Renal cortex interstitium (tissue), 11 donors: ENCODE data around the gene KNOP1. TPM values are rescaled to one million over a fixed set of nuclear protein-coding genes. Genes with fewer than 3 reads are reported as not detected.

Source experiments
- DNase-seq, 11 donors: peaks; one replicate each; pipeline ENCODE4 v3.0.0-alpha.2; 2013; ENCODE audit warnings: low read depth in 9 of 11, low spot score in 4 of 11; ENCODE audit errors: extremely low read depth in 1 of 11
- polyA plus RNA-seq, 3 donors: library from polyadenylated mRNA; unstranded; fragments of 120-200 nt; gene quantifications; one replicate each; pipeline ENCODE4 v1.2.1, GENCODE V29; 2013; ENCODE audit not compliant: insufficient read length in 3 of 3

KNOP1 gene
- polyA plus RNA-seq, 3 donors = 45.0 to 49.1 (median 48.7) TPM

DNA sequence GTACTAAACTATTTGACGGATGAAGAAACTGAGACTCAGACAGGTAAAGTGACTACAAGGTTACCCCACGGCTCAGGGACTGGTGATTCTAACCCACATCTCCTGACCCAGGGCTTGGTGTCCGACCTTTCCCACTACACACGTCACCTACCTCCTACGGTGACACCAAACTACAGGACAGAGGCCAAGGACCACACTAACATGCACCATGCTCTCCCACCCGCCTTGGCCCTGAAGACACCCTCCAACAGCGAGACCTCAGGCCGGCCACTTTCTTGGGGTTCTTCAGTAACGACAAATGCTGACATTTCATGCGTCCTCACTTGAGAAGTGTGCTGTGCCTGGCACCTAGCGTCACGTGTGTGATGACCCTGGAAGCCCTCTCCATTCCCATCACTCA is 6.4 kb downstream of the KNOP1 start:
- no peak for DNase-seq

DNA sequence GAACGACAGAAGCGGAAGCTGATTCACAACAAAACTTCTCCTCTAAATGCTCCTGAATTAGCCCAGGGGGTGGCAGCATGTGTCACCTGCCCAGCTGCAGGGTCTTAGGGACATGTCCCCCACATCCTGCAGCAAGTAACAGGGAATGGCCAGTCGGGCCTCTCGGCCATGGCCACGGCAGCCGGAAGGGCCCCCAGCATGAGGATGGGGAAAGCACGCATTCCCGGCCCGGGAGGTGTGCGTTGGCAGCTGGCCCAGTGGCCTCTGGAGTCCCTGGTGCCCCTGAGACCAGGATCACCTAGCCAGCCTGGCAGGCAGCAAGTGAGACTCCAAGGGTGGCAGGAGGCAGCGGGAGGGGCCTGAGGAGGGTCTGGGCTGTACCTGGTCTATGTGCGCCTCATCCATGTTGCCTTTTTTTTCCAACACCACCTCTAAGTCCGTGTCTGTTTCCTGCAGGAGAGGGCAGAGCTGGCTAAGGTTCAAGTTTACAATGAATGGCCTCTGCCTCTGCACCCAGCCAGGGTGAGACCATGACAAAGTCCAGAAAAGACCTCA is 7.0 kb downstream of the KNOP1 start:
- DNase-seq = no peak

DNA sequence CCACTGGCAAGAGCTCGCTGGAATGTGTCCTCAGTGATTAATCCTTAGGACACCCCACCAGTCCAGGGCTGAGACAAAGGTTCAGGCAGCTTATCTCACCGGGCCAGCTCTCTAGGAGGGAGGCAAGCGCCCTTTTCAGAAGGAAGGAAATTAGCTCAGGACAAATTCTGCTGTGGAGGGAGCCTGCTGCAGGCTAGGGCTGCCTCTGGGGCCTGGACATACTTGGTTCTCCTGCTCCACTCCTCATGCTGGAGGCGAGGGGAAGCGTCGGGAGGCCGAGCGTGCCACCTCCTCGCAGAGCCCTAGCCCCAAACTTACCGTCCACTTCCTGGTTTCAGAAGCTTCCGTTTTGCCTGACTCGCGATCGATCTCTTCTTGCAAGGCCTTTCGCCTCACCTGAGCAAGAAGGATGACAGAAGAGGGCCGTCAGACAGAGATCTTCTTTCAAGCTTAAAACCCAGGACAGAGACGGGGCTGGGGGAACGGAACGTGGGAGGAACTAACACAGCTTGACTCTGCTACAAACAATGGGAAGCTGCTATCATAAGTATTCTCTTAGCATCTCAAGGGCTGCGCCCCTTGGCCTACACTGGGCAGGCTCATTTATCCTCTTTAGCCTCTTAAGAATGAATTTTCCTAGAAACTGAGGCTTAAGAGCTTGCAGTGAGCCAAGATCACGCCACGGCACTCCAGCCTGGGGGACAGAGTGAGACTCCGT is 7.7 kb downstream of the KNOP1 start:
- no peak for DNase-seq

GRCh38 chr16:19709381-19710136 is 8.5 kb downstream of the KNOP1 start:
- DNase-seq = no peak

GRCh38 chr16:19708296-19709205 is 9.5 kb downstream of the KNOP1 start:
- no peak for DNase-seq

- DNase-seq = no peak
These were observed 10.3 kb downstream of the KNOP1 start for GRCh38 chr16:19707569-19708295.

GRCh38 chr16:19706846-19707245 is 11.2 kb downstream of the KNOP1 start:
- no peak for DNase-seq

DNA sequence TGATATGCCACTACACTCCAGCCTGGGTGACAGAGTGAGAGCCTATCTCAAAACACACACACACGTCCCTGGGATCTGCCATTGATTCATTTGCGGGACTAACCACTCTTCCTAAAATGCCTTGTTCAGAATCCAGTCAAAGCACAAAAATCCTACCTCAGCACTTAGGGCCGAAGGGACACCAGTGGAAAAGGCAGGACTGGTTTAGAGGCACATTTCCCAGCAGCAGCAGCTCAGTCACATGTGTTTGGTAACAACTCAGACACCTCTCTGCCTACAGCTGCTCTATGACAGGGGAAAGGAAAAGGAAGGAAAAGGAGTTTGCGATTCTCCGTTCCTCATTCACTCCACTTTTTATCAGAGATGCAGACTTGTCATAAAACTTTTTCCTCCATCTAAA is 12.2 kb downstream of the KNOP1 start:
- no peak for DNase-seq

DNA sequence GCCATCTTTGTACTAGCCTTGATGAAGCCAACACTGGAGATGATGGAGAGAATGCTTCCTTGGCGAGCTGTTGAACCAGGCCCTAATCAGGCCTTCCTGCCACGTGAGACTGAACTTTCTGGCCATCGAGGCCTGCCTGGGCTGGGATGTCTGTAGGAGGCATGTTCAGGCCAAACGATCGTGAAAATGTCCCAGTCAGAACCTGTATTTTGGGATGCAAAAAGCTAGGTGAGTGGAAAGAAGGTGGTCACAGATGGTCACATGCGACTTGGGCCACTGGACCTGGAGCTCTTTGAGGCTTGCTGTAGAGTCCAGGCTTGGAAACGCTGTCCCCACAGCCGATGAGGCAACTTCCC is 12.9 kb downstream of the KNOP1 start:
- no peak for DNase-seq

GRCh38 chr16:19704321-19705145 is 13.5 kb downstream of the KNOP1 start:
- DNase-seq = no peak

DNA sequence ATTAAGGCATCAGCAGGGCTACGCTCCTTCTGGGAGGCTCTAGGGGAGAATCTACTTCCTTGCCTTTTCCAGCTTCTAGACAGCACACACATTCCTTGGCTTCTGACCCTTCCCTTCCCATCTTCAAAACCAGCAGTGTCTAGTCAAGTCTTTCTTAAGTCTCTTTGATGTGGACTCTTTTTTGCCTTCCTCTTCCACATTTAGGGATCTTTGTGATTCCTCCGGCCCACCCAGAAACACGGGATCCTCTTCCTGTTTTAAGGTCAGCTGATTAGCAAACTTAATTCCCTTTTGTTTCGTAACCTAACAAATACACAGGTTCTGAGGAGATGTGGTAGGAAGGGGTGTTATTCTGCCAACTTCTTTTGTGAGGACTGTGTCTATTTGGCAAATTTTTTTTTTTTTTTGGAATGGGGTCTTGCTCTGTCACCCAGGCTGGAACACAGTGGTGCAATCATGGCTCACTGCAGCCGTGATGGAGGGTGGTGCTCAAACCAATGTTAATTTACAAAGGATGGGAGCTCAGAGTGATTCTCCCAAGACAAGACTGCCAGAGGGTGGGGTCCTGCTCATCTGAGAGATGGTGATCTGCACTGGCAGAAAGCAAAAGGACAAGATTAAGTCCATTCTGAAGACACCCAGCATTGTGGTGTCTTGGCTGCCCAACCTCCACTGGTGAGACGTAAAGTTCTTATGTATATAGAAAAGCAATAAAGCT is 14.7 kb downstream of the KNOP1 start:
- no peak for DNase-seq

DNA sequence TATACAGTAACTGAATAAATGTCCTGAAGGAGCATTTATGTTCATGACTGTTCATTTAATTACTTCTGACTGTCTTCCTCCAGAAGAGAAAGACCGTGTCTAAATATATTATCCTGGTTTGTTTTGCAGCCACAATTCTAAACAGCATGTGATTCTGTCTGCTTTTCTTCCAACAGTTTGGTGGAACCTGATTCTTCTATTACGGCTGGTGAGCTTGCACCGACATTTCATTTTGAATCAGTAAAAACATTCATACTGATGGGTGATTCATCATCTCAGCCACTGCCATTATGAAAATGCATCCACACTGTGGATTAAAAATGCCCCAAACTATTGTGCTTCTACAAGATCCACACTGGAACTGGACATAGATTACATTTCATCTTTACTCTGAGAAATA is 16.9 kb downstream of the KNOP1 start:
- no peak for DNase-seq

- no peak for DNase-seq
These were observed 17.7 kb downstream of the KNOP1 start for GRCh38 chr16:19700319-19700781.

- no peak for DNase-seq
These were observed 18.6 kb downstream of the KNOP1 start for GRCh38 chr16:19699472-19699871.

- no peak for DNase-seq
These were observed 19.3 kb downstream of the KNOP1 start for GRCh38 chr16:19698480-19699465.

GRCh38 chr16:19697756-19698318 is 20.2 kb downstream of the KNOP1 start:
- DNase-seq = no peak
